Activated naive CD8-positive, alpha-beta T cell treated with anti-CD3 and anti-CD28 coated beads, Interleukin-2, amount 10 ng/mL, durations not matched to agents 7 days and 5 days (primary cell): Measurements from ENCODE around the gene SMTNL2. TPM values are rescaled to one million over a fixed set of nuclear protein-coding genes. Genes with fewer than 3 reads are reported as not detected.
"Not testable (repeated sequence)": the region's sequence is repeated elsewhere in the genome, so short reads cannot be mapped to it uniquely, and the experiment has no call there.

Experiments used
- ATAC-seq: fragments of 150-1000 bp; cut with Tn5 transposase; one replicate; pipeline ENCODE4 v1.10.0; 2021; ENCODE audit warnings: low read depth, moderate library complexity
- POLR2A ChIA-PET: fragments of 350-600 bp; sonication (Branson Sonifier 250); formaldehyde crosslinking; loops from one replicate; lab custom pipeline; 2021; ENCODE audit warnings: antibody characterized with exemption; lab: Charles Lee
- DNase-seq: peaks from one replicate; pipeline ENCODE4 v3.0.0; 2021
- H3K27ac Mint-ChIP-seq: one replicate; pipeline ENCODE4 v1.8.0; 2022; ENCODE audit warnings: mild to moderate bottlenecking, mixed read lengths
- H3K27me3 Mint-ChIP-seq: one replicate; pipeline ENCODE4 v1.8.0; 2022; ENCODE audit warnings: mild to moderate bottlenecking, moderate library complexity, mixed read lengths
- H3K36me3 Mint-ChIP-seq: one replicate; pipeline ENCODE4 v1.8.0; 2021; ENCODE audit warnings: mild to moderate bottlenecking, mixed read lengths
- H3K4me1 Mint-ChIP-seq: one replicate; pipeline ENCODE4 v1.8.0; 2021; ENCODE audit warnings: mixed read lengths
- H3K4me3 Mint-ChIP-seq: one replicate; pipeline ENCODE4 v1.8.0; 2022; ENCODE audit warnings: mild to moderate bottlenecking, moderate library complexity, mixed read lengths
- H3K9me3 Mint-ChIP-seq: one replicate; pipeline ENCODE4 v1.8.0; 2021; ENCODE audit warnings: mixed read lengths
- total RNA-seq, 2 experiments: library from RNA; stranded (reverse); gene quantifications; one replicate each; pipeline ENCODE4 v1.2.3, GENCODE V29; 2021

SMTNL2 gene
- total RNA-seq, 2 experiments from 2014 or later, result not detected

GRCh38 chr17:4616476-4616875, 32.1 kb downstream of the SMTNL2 start:
- ATAC-seq (no peak), DNase-seq (no peak)
- H3K36me3 Mint-ChIP-seq, result no peaks in the 10 kb centered on the region
- H3K27ac Mint-ChIP-seq, result no peak overlapping the region
- peaks cover 7% of the 10 kb centered on the region for H3K27me3 Mint-ChIP-seq
- H3K4me3 Mint-ChIP-seq, result no peak overlapping the region
- no peaks in the 10 kb centered on the region for H3K9me3 Mint-ChIP-seq
- POLR2A ChIA-PET, result no interaction called here
- H3K4me1 Mint-ChIP-seq, result no peaks in the 10 kb centered on the region

GRCh38 chr17:4617090-4617489, 32.8 kb downstream of the SMTNL2 start:
- ATAC-seq (no peak), DNase-seq (no peak)
- H3K27ac Mint-ChIP-seq, result no peak overlapping the region
- H3K9me3 Mint-ChIP-seq, result no peaks in the 10 kb centered on the region
- H3K27me3 Mint-ChIP-seq, result peaks cover 7% of the 10 kb centered on the region
- no peak overlapping the region for H3K4me3 Mint-ChIP-seq
- H3K4me1 Mint-ChIP-seq, result no peaks in the 10 kb centered on the region
- H3K36me3 Mint-ChIP-seq, result no peaks in the 10 kb centered on the region
- POLR2A ChIA-PET, result no interaction called here

DNA sequence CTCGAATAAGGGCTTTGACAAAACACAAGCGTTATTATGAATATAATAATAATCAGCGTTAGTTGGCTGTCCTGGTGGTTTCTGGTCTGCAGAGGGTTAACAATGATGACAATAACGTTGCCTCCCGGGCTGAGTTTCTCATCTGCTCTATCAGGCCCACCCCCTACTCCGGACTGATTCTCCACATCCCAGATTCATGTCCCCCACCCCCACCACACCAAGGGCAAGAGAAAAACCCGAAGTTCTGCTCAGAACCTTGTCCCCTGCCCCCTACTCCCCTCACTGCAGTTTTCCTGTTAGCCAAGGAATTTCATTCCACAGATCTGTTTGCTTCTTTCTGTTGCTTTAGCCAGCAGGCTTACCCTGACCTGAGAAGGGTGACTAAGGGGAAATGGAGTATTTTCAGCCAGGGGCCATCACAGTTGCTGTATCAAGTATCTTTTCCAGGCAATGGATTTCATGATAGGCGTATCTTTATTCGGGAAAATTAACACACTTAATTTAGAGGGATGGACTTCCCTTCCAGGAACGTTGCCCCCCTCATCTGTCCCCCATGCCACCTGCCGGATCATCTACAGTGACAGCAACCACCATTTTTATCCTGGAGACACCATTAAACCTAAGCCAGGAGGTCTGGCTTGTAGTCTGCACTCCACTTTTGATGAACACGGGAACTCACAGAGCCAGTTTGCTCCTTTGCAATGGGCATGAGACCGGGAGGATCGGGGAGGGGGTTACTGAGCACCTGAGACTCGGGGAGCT, 33.4 kb downstream of the SMTNL2 start:
- Mint-ChIP-seq H3K27ac (no peak overlapping the region), H3K27me3 (peaks cover 5% of the 10 kb centered on the region), H3K9me3 (no peaks in the 10 kb centered on the region), H3K4me3 (no peak overlapping the region), H3K36me3 (no peaks in the 10 kb centered on the region), H3K4me1 (no peaks in the 10 kb centered on the region)
- POLR2A ChIA-PET, result no interaction called here
- DNase-seq (no peak), ATAC-seq (no peak)

DNA sequence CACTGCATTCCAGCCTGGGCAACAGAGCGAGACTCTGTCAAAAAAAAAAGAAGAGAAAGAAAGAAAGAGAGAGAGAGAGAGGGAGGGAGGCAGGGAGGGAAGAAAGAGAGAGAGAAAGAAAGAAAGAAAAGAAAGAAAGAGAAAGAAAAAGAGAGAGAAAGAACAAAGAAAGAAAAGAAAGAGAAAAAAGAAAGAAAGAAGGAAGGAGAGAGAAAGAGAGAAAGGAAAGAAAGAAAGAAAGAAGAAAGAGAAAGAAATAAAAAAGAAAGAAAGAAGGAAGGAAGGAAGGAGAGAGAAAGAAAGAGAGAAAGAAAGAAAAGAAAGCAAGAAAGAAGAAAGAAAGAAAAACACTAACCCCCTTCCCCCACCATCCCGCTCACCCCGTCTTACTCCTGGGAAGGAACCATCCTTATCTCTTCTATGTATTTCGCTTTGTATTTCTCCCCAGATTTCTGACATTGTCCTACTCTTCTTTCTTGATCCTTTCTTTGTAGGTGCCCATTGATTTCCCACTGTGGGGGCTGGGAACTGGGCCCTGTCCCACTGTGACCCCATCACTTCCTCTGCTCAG, 36.3 kb downstream of the SMTNL2 start:
- Mint-ChIP-seq H3K4me1 (no peaks in the 10 kb centered on the region), H3K4me3 (no peak overlapping the region), H3K36me3 (no peaks in the 10 kb centered on the region), H3K27me3 (peaks cover 19% of the 10 kb centered on the region), H3K9me3 (no peaks in the 10 kb centered on the region), H3K27ac (no peak overlapping the region)
- no peak for ATAC-seq
- no peak for DNase-seq
- POLR2A ChIA-PET, result no interaction called here

DNA sequence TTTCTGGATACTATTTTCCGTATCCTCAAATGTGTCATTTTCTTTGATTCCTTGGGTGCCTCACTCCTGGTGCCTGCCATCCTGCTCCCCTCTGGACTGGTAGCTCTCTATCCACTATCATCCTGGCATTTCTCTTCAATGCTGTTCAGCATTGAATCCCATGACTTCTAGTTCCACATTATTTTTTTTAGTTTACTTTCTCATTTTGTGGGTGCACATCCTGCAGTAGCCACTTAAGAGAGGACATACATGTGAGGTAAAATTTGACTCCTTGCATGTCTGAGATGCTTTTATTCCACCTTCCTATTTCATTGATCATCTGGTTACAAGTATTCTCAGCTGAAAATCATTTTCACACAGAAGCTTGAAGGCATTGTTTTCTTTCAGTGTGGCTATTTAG, 38.0 kb downstream of the SMTNL2 start:
- POLR2A ChIA-PET, result no interaction called here
- H3K27me3 Mint-ChIP-seq, result peaks cover 34% of the 10 kb centered on the region
- no peak overlapping the region for H3K4me3 Mint-ChIP-seq
- no peaks in the 10 kb centered on the region for H3K36me3 Mint-ChIP-seq
- ATAC-seq, result no peak
- no peaks in the 10 kb centered on the region for H3K9me3 Mint-ChIP-seq
- no peaks in the 10 kb centered on the region for H3K4me1 Mint-ChIP-seq
- DNase-seq, result no peak
- no peak overlapping the region for H3K27ac Mint-ChIP-seq

- H3K4me1 Mint-ChIP-seq, result no peaks in the 10 kb centered on the region
- H3K27ac Mint-ChIP-seq, result no peak overlapping the region
- H3K27me3 Mint-ChIP-seq, result peaks cover 32% of the 10 kb centered on the region
- no peaks in the 10 kb centered on the region for H3K9me3 Mint-ChIP-seq
- POLR2A ChIA-PET, result interaction anchor here (0.7 kb wide), 1 partner anchor 220 kb away, joined by 7 read pairs; no protein-coding TSS in a partner anchor
- no peak for DNase-seq
- no peaks in the 10 kb centered on the region for H3K36me3 Mint-ChIP-seq
- no peak overlapping the region for H3K4me3 Mint-ChIP-seq
- no peak for ATAC-seq
These were observed 38.9 kb downstream of the SMTNL2 start for GRCh38 chr17:4623249-4623648.

DNA sequence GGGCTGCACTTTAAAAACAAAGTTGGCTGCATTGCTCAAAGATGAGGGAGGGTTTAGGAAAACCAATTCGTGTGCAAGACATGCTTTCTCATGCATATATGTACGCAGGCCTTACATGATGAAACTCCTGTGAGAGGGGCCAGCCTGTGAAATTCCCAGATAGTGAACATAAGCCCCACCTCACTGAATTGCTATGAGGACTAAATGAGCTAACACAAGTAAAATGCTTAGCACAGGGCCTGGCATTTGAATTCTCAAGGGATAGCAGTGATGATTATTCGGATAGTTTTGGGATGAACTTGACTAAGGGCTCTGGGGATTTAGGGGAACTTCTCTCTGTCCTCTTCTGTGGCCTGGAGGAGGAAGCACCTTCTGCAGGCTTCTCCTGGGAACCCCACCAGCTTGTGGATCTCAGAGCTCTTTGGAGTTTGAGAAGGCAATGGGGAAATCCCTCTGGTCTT, 40.2 kb downstream of the SMTNL2 start:
- H3K27me3 Mint-ChIP-seq, result peaks cover 32% of the 10 kb centered on the region
- H3K4me1 Mint-ChIP-seq, H3K9me3 Mint-ChIP-seq, H3K4me3 Mint-ChIP-seq, H3K36me3 Mint-ChIP-seq, ATAC-seq, POLR2A ChIA-PET, DNase-seq, H3K27ac Mint-ChIP-seq: not testable (repeated sequence)

- Mint-ChIP-seq H3K36me3 (no peaks in the 10 kb centered on the region), H3K9me3 (no peaks in the 10 kb centered on the region), H3K4me1 (no peaks in the 10 kb centered on the region), H3K27ac (no peak overlapping the region), H3K4me3 (no peak overlapping the region), H3K27me3 (peaks cover 32% of the 10 kb centered on the region)
- no peak for ATAC-seq
- no peak for DNase-seq
- POLR2A ChIA-PET, result no interaction called here
These were observed 40.9 kb downstream of the SMTNL2 start for GRCh38 chr17:4625181-4625617.

DNA sequence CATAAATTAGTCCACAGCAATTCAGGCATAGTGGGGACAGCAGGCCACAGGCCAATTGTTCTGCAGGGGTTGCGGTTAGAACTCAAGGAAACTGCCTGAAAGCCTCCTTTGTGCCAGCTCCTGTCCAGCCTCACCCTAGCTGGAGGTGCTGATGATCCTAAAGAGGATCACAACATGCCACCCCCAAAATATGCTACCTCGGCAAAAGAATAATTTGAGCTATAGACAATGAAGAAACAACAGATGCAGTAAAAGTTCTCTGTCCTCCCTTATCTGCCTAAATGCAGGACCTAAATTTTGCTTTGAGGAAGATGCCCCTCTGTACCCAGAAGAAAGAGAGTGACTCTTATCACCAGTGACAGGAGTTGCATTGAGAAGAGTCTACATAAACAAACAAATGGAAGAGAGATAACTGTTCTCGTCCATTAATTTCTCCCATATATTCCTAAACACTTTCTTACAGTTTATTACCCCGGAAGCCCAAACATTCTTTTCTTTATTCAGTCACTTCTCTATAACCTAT, 42.5 kb downstream of the SMTNL2 start:
- ATAC-seq (no peak), DNase-seq (no peak)
- POLR2A ChIA-PET, result interaction anchor here (1.3 kb wide), 1 partner anchor 62 kb away, joined by 3 read pairs; no protein-coding TSS in a partner anchor
- H3K27me3 Mint-ChIP-seq, result peaks cover 36% of the 10 kb centered on the region
- no peaks in the 10 kb centered on the region for H3K36me3 Mint-ChIP-seq
- H3K4me3 Mint-ChIP-seq, result no peak overlapping the region
- no peak overlapping the region for H3K27ac Mint-ChIP-seq
- H3K9me3 Mint-ChIP-seq, result no peaks in the 10 kb centered on the region
- H3K4me1 Mint-ChIP-seq, result no peaks in the 10 kb centered on the region

DNA sequence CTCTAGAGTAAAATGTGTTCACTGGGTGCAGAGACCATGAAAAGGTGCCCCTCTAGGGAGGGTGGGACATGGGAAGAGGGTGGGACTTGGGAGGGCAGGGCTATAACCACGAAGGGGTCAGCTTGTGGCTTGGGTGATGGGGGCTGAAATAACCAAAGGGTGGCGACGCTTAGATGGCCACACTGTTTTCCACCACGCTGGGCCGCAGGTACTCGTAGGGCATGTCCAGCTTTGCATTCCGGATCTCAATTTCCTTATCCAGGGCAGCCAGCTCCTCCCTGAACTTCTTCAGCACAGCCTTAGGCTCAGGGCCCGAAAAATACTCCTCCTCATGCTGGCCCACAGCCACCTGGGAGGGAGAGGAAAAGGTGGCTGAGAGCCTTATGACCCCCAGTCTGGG, 47.1 kb downstream of the SMTNL2 start:
- H3K4me1 Mint-ChIP-seq, result peaks cover 6% of the 10 kb centered on the region
- no peak overlapping the region for H3K27ac Mint-ChIP-seq
- POLR2A ChIA-PET, result no interaction called here
- H3K9me3 Mint-ChIP-seq, result no peaks in the 10 kb centered on the region
- ATAC-seq, result no peak
- H3K27me3 Mint-ChIP-seq, result peaks cover 42% of the 10 kb centered on the region
- no peaks in the 10 kb centered on the region for H3K36me3 Mint-ChIP-seq
- H3K4me3 Mint-ChIP-seq, result no peak overlapping the region
- DNase-seq, result no peak

DNA sequence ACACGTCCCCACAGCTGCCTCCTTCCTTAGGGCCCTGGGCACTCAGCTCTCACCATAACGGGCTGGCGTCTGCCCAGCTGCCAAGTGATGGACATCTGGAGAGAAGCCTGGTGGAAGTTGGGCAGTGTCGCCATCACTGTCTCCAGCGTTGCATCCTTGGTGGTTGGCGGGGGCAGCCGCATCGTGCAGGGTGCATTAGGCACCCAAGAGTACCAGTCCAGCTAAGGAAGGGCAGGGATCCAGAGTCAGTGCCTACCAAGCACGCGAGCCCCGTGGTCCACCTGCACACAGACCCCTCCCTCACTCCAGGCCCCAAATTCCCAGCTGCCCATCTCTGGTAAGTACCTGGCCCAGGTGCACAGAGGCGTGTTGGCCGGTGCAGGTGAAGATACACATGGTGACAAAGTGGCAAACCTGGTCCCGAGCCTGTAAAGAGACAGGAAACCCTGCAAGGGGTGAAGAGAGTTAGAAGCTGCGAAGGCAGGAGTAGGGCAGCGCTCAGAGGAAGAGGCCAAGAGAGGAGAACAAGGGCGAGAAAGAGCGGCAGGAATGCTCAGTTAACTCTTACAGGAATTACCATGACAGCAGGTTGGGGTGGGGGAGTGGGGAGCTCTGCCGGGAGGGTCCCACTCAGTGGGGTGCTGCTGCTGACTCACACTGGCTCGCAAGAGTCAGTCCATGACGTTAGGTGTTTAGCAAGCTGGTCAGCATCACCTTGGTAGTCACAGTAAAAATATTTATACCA, 47.7 kb downstream of the SMTNL2 start:
- H3K4me1 Mint-ChIP-seq, result peaks cover 8% of the 10 kb centered on the region
- no peak overlapping the region for H3K27ac Mint-ChIP-seq
- DNase-seq (no peak), ATAC-seq (no peak)
- no peaks in the 10 kb centered on the region for H3K36me3 Mint-ChIP-seq
- peaks cover 44% of the 10 kb centered on the region for H3K27me3 Mint-ChIP-seq
- no peaks in the 10 kb centered on the region for H3K9me3 Mint-ChIP-seq
- no peak overlapping the region for H3K4me3 Mint-ChIP-seq
- POLR2A ChIA-PET, result no interaction called here

GRCh38 chr17:4632581-4632920, 48.2 kb downstream of the SMTNL2 start:
- H3K27me3 Mint-ChIP-seq, result peaks cover 44% of the 10 kb centered on the region
- no peak overlapping the region for H3K27ac Mint-ChIP-seq
- no peaks in the 10 kb centered on the region for H3K36me3 Mint-ChIP-seq
- no peak for DNase-seq
- peaks cover 8% of the 10 kb centered on the region for H3K4me1 Mint-ChIP-seq
- no peak overlapping the region for H3K4me3 Mint-ChIP-seq
- POLR2A ChIA-PET, result no interaction called here
- no peaks in the 10 kb centered on the region for H3K9me3 Mint-ChIP-seq
- no peak for ATAC-seq

DNA sequence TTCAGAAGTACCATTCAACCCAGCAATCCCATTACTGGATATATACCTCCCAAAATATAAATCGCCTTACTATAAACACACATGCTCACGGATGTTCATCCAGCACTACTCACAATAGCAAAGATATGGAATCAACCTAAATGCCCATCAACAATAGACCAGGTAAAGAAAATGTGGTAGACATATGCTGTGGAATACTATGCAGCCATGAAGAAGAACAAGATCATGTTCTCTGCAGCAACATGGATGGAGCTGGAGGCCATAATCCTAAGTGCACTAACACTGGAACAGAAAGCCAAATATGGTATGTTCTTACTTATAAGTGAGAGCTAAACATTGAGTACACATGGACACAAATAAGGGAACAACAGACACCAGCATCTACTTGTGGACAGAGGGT, 49.3 kb downstream of the SMTNL2 start:
- no peak overlapping the region for H3K4me3 Mint-ChIP-seq
- no peak for ATAC-seq
- DNase-seq, result no peak
- peaks cover 51% of the 10 kb centered on the region for H3K27me3 Mint-ChIP-seq
- H3K9me3 Mint-ChIP-seq, result no peaks in the 10 kb centered on the region
- H3K27ac Mint-ChIP-seq, result no peak overlapping the region
- POLR2A ChIA-PET, result no interaction called here
- peaks cover 2% of the 10 kb centered on the region for H3K36me3 Mint-ChIP-seq
- H3K4me1 Mint-ChIP-seq, result peaks cover 10% of the 10 kb centered on the region
